ENCODE data around the gene ATP9B. TPM values are rescaled to one million over a fixed set of nuclear protein-coding genes. Genes with fewer than 3 reads are reported as not detected.

ATP9B gene
- total RNA-seq, 1 donor from 2014 or later = 33.2 TPM

DNA sequence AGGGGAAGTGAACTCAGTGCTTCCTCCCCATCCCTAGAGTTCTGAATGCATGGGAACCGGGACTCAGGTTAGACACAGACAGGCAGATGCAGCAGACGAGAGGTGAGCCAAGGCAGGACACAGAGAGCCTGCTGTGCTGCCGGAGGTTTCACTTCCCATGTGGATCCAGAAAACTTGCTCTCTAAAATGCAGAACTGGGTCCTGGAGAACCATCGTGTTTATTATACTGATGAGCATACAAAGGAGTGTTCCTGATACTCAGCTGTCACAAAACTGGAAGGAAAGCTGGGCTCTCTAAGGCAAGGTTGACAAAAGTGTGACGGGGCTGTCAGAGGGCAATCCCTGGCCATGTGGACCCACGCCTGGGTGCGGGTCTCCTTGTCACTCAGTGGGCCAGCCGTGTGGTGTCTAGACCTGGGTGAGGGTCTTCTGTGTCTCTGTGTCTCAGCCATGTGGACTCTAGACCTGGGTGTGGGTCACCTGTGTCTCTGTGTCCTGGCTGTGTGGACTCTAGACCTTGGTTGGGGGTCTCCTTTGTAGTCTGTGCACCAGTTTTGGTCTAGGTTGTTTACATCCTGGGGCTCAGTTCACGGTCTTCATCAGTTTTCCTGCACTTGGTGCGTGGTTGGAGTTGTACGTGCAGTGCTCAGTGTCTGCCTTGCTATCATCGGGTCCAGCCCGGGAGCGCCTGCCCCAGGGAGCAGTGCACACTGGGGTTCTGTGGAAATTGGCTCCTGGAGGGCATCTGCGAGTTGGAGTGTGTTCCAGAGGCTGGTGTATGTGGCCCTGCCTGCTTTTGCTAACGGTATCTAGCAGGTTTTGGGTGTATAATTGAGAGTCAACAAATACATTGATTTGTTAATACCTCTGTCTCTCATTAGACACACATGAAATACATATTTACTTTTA is 141.1 kb downstream of the ATP9B start:
- no peaks in the 10 kb centered on the region for H3K4me1 ChIP-seq
- H3K4me1 Mint-ChIP-seq = peaks cover 15% of the 10 kb centered on the region
- no peak overlapping the region for H2AFZ ChIP-seq (replicated peaks)
- no peaks in the 10 kb centered on the region for H3K79me2 ChIP-seq (ENCODE audit: low read depth)
- TF ChIP-seq EZH2phosphoT487 (IDR thresholded peaks at IDR 0.05) = no peak
- TF ChIP-seq EZH2 (IDR thresholded peaks at IDR 0.05) = no peak
- TF ChIP-seq, protein P1, sequence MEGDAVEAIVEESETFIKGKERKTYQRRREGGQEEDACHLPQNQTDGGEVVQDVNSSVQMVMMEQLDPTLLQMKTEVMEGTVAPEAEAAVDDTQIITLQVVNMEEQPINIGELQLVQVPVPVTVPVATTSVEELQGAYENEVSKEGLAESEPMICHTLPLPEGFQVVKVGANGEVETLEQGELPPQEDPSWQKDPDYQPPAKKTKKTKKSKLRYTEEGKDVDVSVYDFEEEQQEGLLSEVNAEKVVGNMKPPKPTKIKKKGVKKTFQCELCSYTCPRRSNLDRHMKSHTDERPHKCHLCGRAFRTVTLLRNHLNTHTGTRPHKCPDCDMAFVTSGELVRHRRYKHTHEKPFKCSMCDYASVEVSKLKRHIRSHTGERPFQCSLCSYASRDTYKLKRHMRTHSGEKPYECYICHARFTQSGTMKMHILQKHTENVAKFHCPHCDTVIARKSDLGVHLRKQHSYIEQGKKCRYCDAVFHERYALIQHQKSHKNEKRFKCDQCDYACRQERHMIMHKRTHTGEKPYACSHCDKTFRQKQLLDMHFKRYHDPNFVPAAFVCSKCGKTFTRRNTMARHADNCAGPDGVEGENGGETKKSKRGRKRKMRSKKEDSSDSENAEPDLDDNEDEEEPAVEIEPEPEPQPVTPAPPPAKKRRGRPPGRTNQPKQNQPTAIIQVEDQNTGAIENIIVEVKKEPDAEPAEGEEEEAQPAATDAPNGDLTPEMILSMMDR (IDR thresholded peaks at IDR 0.05) = no peak
- H4K20me1 ChIP-seq (ENCODE audit: low read depth) = peaks cover 5% of the 10 kb centered on the region
- no peaks in the 10 kb centered on the region for H3K9me3 ChIP-seq (ENCODE audit: low read depth)
- H3K4me2 ChIP-seq = no peak overlapping the region
- H3K4me3 Mint-ChIP-seq = no peak overlapping the region
- no peaks in the 10 kb centered on the region for H3K36me3 ChIP-seq
- no peak overlapping the region for H3K27ac Mint-ChIP-seq
- H3K4me3 ChIP-seq = no peak overlapping the region
- H3K27me3 ChIP-seq = no peaks in the 10 kb centered on the region
- H3K27me3 Mint-ChIP-seq (ENCODE audit: insufficient read depth, low read depth) = no peaks in the 10 kb centered on the region
- no peaks in the 10 kb centered on the region for H3K9me3 Mint-ChIP-seq
- peaks cover 16% of the 10 kb centered on the region for H3K36me3 Mint-ChIP-seq
- DNase-seq (ENCODE audit: low spot score) = no peak
- H3K27ac ChIP-seq = no peak overlapping the region
- no peak overlapping the region for H3K9ac ChIP-seq
- no peaks in the 10 kb centered on the region for H3F3A ChIP-seq (ENCODE audit: low read depth)

DNA sequence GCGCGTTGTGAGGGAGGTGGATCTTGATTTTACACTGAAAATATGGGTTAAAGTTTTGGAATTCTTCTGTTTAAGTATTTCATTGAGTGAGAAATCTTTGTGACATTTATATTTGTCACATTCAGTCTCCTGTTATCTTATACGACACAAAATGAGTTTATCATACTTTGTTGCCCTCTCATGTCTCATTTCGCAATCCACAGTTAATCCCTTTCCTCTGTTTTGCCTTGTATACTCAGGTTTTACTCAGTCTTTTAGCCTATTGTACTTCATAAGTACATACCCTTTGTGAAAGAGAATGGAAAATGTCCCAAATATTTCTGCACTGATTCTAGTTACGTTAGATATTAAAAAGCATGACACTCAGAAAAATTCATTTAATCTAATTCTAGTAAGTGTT is 142.7 kb downstream of the ATP9B start:
- Histone ChIP-seq H3K9ac (no peak overlapping the region), H2AFZ (replicated peaks) (no peak overlapping the region), H3K4me1 (no peaks in the 10 kb centered on the region), H3K9me3 (ENCODE audit: low read depth) (no peaks in the 10 kb centered on the region), H4K20me1 (ENCODE audit: low read depth) (peaks cover 5% of the 10 kb centered on the region), H3K4me3 (no peak overlapping the region), H3K79me2 (ENCODE audit: low read depth) (no peaks in the 10 kb centered on the region), H3K36me3 (no peaks in the 10 kb centered on the region), H3K4me2 (no peak overlapping the region), H3K27ac (no peak overlapping the region), H3K27me3 (no peaks in the 10 kb centered on the region), H3F3A (ENCODE audit: low read depth) (no peaks in the 10 kb centered on the region)
- Mint-ChIP-seq H3K27me3 (ENCODE audit: insufficient read depth, low read depth) (no peaks in the 10 kb centered on the region), H3K4me1 (peaks cover 14% of the 10 kb centered on the region), H3K4me3 (no peak overlapping the region), H3K36me3 (peaks cover 15% of the 10 kb centered on the region), H3K9me3 (no peaks in the 10 kb centered on the region), H3K27ac (no peak overlapping the region)
- no peak for DNase-seq (ENCODE audit: low spot score)
- no peak for TF ChIP-seq EZH2 (IDR thresholded peaks at IDR 0.05)
- TF ChIP-seq EZH2phosphoT487 (IDR thresholded peaks at IDR 0.05) = no peak
- TF ChIP-seq, protein P1 (IDR thresholded peaks at IDR 0.05) = no peak

DNA sequence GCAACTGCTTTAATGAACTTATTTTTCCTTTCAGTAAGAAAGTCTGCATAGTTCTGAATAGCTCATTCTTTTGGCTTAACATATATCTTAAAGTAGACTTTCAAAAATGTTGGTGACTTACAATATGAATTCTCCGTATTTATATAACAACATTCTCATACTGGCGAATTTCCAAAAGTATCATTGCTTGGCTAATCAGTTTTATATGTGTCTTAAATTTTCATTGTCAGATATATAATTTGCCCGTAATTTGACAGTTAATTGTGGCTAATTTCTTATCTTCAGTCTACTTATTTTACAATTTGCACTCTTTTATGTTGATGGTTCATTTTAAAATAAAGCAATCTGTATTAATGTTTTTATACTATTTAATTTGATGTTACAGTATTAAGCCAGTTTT is 144.9 kb downstream of the ATP9B start:
- H3K27ac ChIP-seq = no peak overlapping the region
- H3K9me3 Mint-ChIP-seq = no peaks in the 10 kb centered on the region
- no peak overlapping the region for H3K9ac ChIP-seq
- H3K36me3 ChIP-seq = no peaks in the 10 kb centered on the region
- H3K27ac Mint-ChIP-seq = no peak overlapping the region
- H3K36me3 Mint-ChIP-seq = peaks cover 8% of the 10 kb centered on the region
- H4K20me1 ChIP-seq (ENCODE audit: low read depth) = peaks cover 5% of the 10 kb centered on the region
- H3K27me3 Mint-ChIP-seq (ENCODE audit: insufficient read depth, low read depth) = no peaks in the 10 kb centered on the region
- no peaks in the 10 kb centered on the region for H3K4me1 ChIP-seq
- TF ChIP-seq EZH2phosphoT487 (IDR thresholded peaks at IDR 0.05) (no peak), EZH2 (IDR thresholded peaks at IDR 0.05) (no peak)
- TF ChIP-seq, protein P1 (IDR thresholded peaks at IDR 0.05) = no peak
- H3K4me2 ChIP-seq = no peak overlapping the region
- no peaks in the 10 kb centered on the region for H3K27me3 ChIP-seq
- no peak overlapping the region for H2AFZ ChIP-seq (replicated peaks)
- no peaks in the 10 kb centered on the region for H3K79me2 ChIP-seq (ENCODE audit: low read depth)
- H3K9me3 ChIP-seq (ENCODE audit: low read depth) = no peaks in the 10 kb centered on the region
- DNase-seq (ENCODE audit: low spot score) = no peak
- H3F3A ChIP-seq (ENCODE audit: low read depth) = no peaks in the 10 kb centered on the region
- no peak overlapping the region for H3K4me3 Mint-ChIP-seq
- H3K4me1 Mint-ChIP-seq = peaks cover 5% of the 10 kb centered on the region
- no peak overlapping the region for H3K4me3 ChIP-seq
